ENCODE results near the gene SEC11C. TPM values are rescaled to one million over a fixed set of nuclear protein-coding genes. Genes with fewer than 3 reads are reported as not detected.

Gene SEC11C
- total RNA-seq, 1 donor from 2014 or later: 31.2 TPM

- H3K4me3 Mint-ChIP-seq (ENCODE audit: unreplicated experiment): no peak overlapping the region
- TF ChIP-seq, protein P1, sequence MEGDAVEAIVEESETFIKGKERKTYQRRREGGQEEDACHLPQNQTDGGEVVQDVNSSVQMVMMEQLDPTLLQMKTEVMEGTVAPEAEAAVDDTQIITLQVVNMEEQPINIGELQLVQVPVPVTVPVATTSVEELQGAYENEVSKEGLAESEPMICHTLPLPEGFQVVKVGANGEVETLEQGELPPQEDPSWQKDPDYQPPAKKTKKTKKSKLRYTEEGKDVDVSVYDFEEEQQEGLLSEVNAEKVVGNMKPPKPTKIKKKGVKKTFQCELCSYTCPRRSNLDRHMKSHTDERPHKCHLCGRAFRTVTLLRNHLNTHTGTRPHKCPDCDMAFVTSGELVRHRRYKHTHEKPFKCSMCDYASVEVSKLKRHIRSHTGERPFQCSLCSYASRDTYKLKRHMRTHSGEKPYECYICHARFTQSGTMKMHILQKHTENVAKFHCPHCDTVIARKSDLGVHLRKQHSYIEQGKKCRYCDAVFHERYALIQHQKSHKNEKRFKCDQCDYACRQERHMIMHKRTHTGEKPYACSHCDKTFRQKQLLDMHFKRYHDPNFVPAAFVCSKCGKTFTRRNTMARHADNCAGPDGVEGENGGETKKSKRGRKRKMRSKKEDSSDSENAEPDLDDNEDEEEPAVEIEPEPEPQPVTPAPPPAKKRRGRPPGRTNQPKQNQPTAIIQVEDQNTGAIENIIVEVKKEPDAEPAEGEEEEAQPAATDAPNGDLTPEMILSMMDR (IDR thresholded peaks at IDR 0.05): no peak
- H3K9me3 Mint-ChIP-seq (ENCODE audit: unreplicated experiment): no peaks in the 10 kb centered on the region
- H3K4me1 Mint-ChIP-seq (ENCODE audit: unreplicated experiment): no peaks in the 10 kb centered on the region
- H3K27ac Mint-ChIP-seq (ENCODE audit: unreplicated experiment): no peak overlapping the region
- no peaks in the 10 kb centered on the region for H3K36me3 Mint-ChIP-seq (ENCODE audit: unreplicated experiment)
- peaks cover 67% of the 10 kb centered on the region for H3K27me3 Mint-ChIP-seq (ENCODE audit: unreplicated experiment)
- no peak for DNase-seq (ENCODE audit: extremely low spot score, unreplicated experiment)
These were observed 56.6 kb downstream of the SEC11C start for GRCh38 chr18:59196161-59196725.

GRCh38 chr18:59197636-59198035 is 58.0 kb downstream of the SEC11C start:
- Mint-ChIP-seq H3K27ac (ENCODE audit: unreplicated experiment) (no peak overlapping the region), H3K4me1 (ENCODE audit: unreplicated experiment) (no peaks in the 10 kb centered on the region), H3K9me3 (ENCODE audit: unreplicated experiment) (no peaks in the 10 kb centered on the region), H3K36me3 (ENCODE audit: unreplicated experiment) (no peaks in the 10 kb centered on the region), H3K4me3 (ENCODE audit: unreplicated experiment) (no peak overlapping the region), H3K27me3 (ENCODE audit: unreplicated experiment) (peaks cover 69% of the 10 kb centered on the region)
- DNase-seq (ENCODE audit: extremely low spot score, unreplicated experiment): no peak
- TF ChIP-seq, protein P1 (IDR thresholded peaks at IDR 0.05): no peak

DNA sequence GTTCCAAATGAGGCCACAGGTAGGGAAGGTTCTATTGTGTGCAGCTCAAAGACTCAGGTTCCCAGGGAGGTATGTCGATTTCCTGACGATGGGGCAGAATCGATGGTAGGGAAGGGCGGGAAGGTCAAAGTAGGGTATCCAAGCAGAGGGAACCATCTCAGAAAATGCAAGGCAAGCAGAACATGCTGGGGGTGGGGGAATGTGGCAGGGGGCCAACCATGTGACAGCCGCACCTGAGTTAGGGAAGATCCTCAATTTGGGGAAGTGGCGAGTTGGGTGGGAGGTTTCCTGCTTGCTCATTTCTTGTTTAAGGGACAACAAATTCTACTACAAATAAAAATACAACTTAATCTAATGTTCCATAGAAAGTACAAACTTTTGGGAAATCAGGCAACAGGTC is 58.5 kb downstream of the SEC11C start:
- DNase-seq (ENCODE audit: extremely low spot score, unreplicated experiment): no peak
- no peaks in the 10 kb centered on the region for H3K4me1 Mint-ChIP-seq (ENCODE audit: unreplicated experiment)
- H3K4me3 Mint-ChIP-seq (ENCODE audit: unreplicated experiment): no peak overlapping the region
- H3K27me3 Mint-ChIP-seq (ENCODE audit: unreplicated experiment): peaks cover 69% of the 10 kb centered on the region
- H3K36me3 Mint-ChIP-seq (ENCODE audit: unreplicated experiment): no peaks in the 10 kb centered on the region
- no peaks in the 10 kb centered on the region for H3K9me3 Mint-ChIP-seq (ENCODE audit: unreplicated experiment)
- no peak overlapping the region for H3K27ac Mint-ChIP-seq (ENCODE audit: unreplicated experiment)
- TF ChIP-seq, protein P1 (IDR thresholded peaks at IDR 0.05): no peak

DNA sequence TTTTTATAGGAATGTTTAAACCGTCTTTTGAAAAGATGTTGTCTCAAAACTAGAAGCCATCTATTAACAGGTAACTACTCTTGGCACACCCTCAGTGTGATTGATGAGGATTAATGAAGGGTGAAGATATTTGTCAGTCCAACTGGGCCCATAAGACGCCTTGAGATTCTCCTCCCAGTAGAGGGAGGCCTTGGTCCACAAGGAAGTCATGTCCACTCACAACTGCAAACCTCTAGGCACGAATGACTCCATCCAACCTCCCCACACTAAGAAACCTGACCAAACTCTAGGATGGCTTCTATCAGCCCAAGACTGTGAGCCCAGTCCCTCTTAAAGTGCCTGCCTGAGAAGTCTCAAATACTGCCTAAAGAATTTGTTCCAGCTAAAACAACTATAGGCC is 61.1 kb downstream of the SEC11C start:
- no peaks in the 10 kb centered on the region for H3K36me3 Mint-ChIP-seq (ENCODE audit: unreplicated experiment)
- no peaks in the 10 kb centered on the region for H3K9me3 Mint-ChIP-seq (ENCODE audit: unreplicated experiment)
- no peak for DNase-seq (ENCODE audit: extremely low spot score, unreplicated experiment)
- H3K27me3 Mint-ChIP-seq (ENCODE audit: unreplicated experiment): peaks cover 83% of the 10 kb centered on the region
- H3K4me1 Mint-ChIP-seq (ENCODE audit: unreplicated experiment): no peaks in the 10 kb centered on the region
- no peak overlapping the region for H3K4me3 Mint-ChIP-seq (ENCODE audit: unreplicated experiment)
- no peak overlapping the region for H3K27ac Mint-ChIP-seq (ENCODE audit: unreplicated experiment)
- TF ChIP-seq, protein P1 (IDR thresholded peaks at IDR 0.05): no peak

- H3K4me3 Mint-ChIP-seq (ENCODE audit: unreplicated experiment): no peak overlapping the region
- H3K9me3 Mint-ChIP-seq (ENCODE audit: unreplicated experiment): no peaks in the 10 kb centered on the region
- no peak for DNase-seq (ENCODE audit: extremely low spot score, unreplicated experiment)
- no peaks in the 10 kb centered on the region for H3K4me1 Mint-ChIP-seq (ENCODE audit: unreplicated experiment)
- H3K36me3 Mint-ChIP-seq (ENCODE audit: unreplicated experiment): no peaks in the 10 kb centered on the region
- TF ChIP-seq, protein P1 (IDR thresholded peaks at IDR 0.05): no peak
- H3K27ac Mint-ChIP-seq (ENCODE audit: unreplicated experiment): no peak overlapping the region
- H3K27me3 Mint-ChIP-seq (ENCODE audit: unreplicated experiment): peaks cover 80% of the 10 kb centered on the region
These were observed 62.7 kb downstream of the SEC11C start for GRCh38 chr18:59202258-59202820.

All from osteocyte (in vitro differentiated cells).